GM23338 (cell line): Measurements from ENCODE around the gene STK39. TPM values are rescaled to one million over a fixed set of nuclear protein-coding genes. Genes with fewer than 3 reads are reported as not detected.

Experiments
- ATAC-seq: fragments of 200-7000 bp; cut with Tn5 transposase; 3 replicates; pipeline ENCODE4 v1.9.1; 2020
- DNase-seq: peaks from one replicate; pipeline ENCODE4 v3.0.0-alpha.2; 2015; ENCODE audit warnings: low spot score
- H2AFZ ChIP-seq: fragments of 200-600 bp; sonication (generic); 2 replicates; pipeline ENCODE4 v1.8.0; 2016; ENCODE audit warnings: antibody characterized with exemption, mild to moderate bottlenecking, moderate library complexity
- H3F3A ChIP-seq: fragments of 200-600 bp; sonication (generic); replicated peaks from 2 replicates; pipeline ENCODE4 v1.8.0; 2017; ENCODE audit warnings: antibody characterized with exemption, mixed run types, low read depth
- H3K27ac ChIP-seq: fragments of 200-600 bp; sonication (generic); 2 replicates; pipeline ENCODE4 v1.6.1; 2016; ENCODE audit warnings: low read depth
- H3K27me3 ChIP-seq: fragments of 200-600 bp; sonication (generic); 2 replicates; pipeline ENCODE4 v1.8.0; 2016; ENCODE audit warnings: mild to moderate bottlenecking, mixed run types, moderate library complexity; ENCODE audit not compliant: insufficient read depth
- H3K36me3 ChIP-seq: fragments of 200-600 bp; sonication (generic); 2 replicates; pipeline ENCODE4 v1.8.0; 2016; ENCODE audit warnings: mild to moderate bottlenecking; ENCODE audit not compliant: insufficient read depth
- H3K4me1 ChIP-seq: fragments of 200-600 bp; sonication (generic); 2 replicates; pipeline ENCODE4 v1.8.0; 2016; ENCODE audit warnings: mild to moderate bottlenecking, moderate library complexity; ENCODE audit not compliant: insufficient read depth
- H3K4me2 ChIP-seq: fragments of 200-600 bp; sonication (generic); 2 replicates; pipeline ENCODE4 v1.7.1; 2017; ENCODE audit warnings: mixed run types
- H3K4me3 ChIP-seq: fragments of 200-600 bp; sonication (generic); 2 replicates; pipeline ENCODE4 v1.6.1; 2016; ENCODE audit warnings: mixed run types
- H3K79me2 ChIP-seq: fragments of 200-600 bp; sonication (generic); replicated peaks from 2 replicates; pipeline ENCODE4 v1.8.0; 2017; ENCODE audit warnings: mild to moderate bottlenecking; ENCODE audit not compliant: insufficient read depth
- H3K9me2 ChIP-seq: fragments of 200-600 bp; sonication (generic); 2 replicates; pipeline ENCODE4 v1.8.0; 2017; ENCODE audit not compliant: insufficient read depth
- H4K20me1 ChIP-seq: fragments of 200-600 bp; sonication (generic); replicated peaks from 2 replicates; pipeline ENCODE4 v1.8.0; 2017; ENCODE audit warnings: mild to moderate bottlenecking; ENCODE audit not compliant: insufficient read depth
- H3K27ac Mint-ChIP-seq: 2 replicates; pipeline ENCODE4 v1.8.0; 2020; ENCODE audit warnings: inconsistent platforms, mild to moderate bottlenecking, moderate library complexity, mixed read lengths
- H3K27me3 Mint-ChIP-seq: 3 replicates; pipeline ENCODE4 v1.8.0; 2022; ENCODE audit warnings: low read depth, mild to moderate bottlenecking, moderate library complexity, mixed read lengths, inconsistent platforms; ENCODE audit not compliant: insufficient read depth, poor library complexity
- H3K36me3 Mint-ChIP-seq: 3 replicates; pipeline ENCODE4 v1.8.0; 2021; ENCODE audit warnings: low read depth, mild to moderate bottlenecking, inconsistent platforms, moderate library complexity, mixed read lengths
- H3K4me1 Mint-ChIP-seq: 3 replicates; pipeline ENCODE4 v1.8.0; 2020; ENCODE audit warnings: mild to moderate bottlenecking, inconsistent platforms, mixed read lengths
- H3K4me3 Mint-ChIP-seq: 3 replicates; pipeline ENCODE4 v1.8.0; 2021; ENCODE audit warnings: moderate library complexity, mild to moderate bottlenecking, inconsistent platforms, mixed read lengths
- H3K9me3 Mint-ChIP-seq: 3 replicates; pipeline ENCODE4 v1.8.0; 2020; ENCODE audit warnings: moderate library complexity, mild to moderate bottlenecking, inconsistent platforms, mixed read lengths
- CREB1 ChIP-seq: fragments of 250-450 bp; sonication (Bioruptor Pico); IDR thresholded peaks from 2 replicates; pipeline ENCODE4 v1.5.0; 2020; ENCODE audit warnings: low read depth, mild to moderate bottlenecking, moderate library complexity
- EZH2 ChIP-seq: fragments of 200-600 bp; sonication (generic); IDR thresholded peaks from one replicate; pipeline ENCODE4 v1.8.0; 2017; ENCODE audit warnings: antibody characterized with exemption, mild to moderate bottlenecking, low read depth; ENCODE audit not compliant: unreplicated experiment
- EZH2phosphoT487 ChIP-seq: fragments of 200-600 bp; sonication (generic); IDR thresholded peaks from one replicate; pipeline ENCODE4 v1.8.1; 2018; ENCODE audit warnings: antibody characterized with exemption; ENCODE audit not compliant: unreplicated experiment
- NANOG ChIP-seq: IDR thresholded peaks from 2 replicates; pipeline ENCODE4 v1.6.1; 2016; ENCODE audit warnings: antibody characterized with exemption, borderline replicate concordance
- POLR2AphosphoS5 ChIP-seq: IDR thresholded peaks from 2 replicates; pipeline ENCODE4 v1.6.1; 2016; ENCODE audit warnings: antibody characterized with exemption, low read depth
- STAT1 ChIP-seq: IDR thresholded peaks from one replicate; pipeline ENCODE4 v1.6.1; 2016; ENCODE audit warnings: antibody characterized with exemption; ENCODE audit not compliant: unreplicated experiment
- ZNF114 ChIP-seq: fragments of 250-450 bp; sonication (Bioruptor Pico); IDR thresholded peaks from 2 replicates; pipeline ENCODE4 v1.5.0; 2020; ENCODE audit warnings: mild to moderate bottlenecking, moderate library complexity
- ZNF331 ChIP-seq: fragments of 250-450 bp; sonication (Bioruptor Pico); IDR thresholded peaks from 2 replicates; pipeline ENCODE4 v1.5.0; 2020; ENCODE audit warnings: low read depth, mild to moderate bottlenecking, moderate library complexity
- polyA plus RNA-seq: library from polyadenylated mRNA; unstranded; fragments of >200 nt; fragmentation: Nextera tagmentation; extraction: Ambion mirVana; gene quantifications from 2 replicates; pipeline ENCODE4 v1.2.1, GENCODE V29; 2016
- total RNA-seq: library from RNA; depleted of rRNA; stranded (reverse); fragments of >200 nt; shearing (Covaris generic); gene quantifications from 2 replicates; pipeline ENCODE4 v1.2.3, GENCODE V29; 2014
- TF ChIP-seq, protein P1 (sequence below): IDR thresholded peaks from one replicate; pipeline ENCODE4 v1.6.1; 2018; ENCODE audit warnings: antibody characterized with exemption; ENCODE audit not compliant: unreplicated experiment

STK39 gene
- total and polyA plus RNA-seq, 2 experiments from 2014 or later: 9.5 to 16.9 TPM

DNA sequence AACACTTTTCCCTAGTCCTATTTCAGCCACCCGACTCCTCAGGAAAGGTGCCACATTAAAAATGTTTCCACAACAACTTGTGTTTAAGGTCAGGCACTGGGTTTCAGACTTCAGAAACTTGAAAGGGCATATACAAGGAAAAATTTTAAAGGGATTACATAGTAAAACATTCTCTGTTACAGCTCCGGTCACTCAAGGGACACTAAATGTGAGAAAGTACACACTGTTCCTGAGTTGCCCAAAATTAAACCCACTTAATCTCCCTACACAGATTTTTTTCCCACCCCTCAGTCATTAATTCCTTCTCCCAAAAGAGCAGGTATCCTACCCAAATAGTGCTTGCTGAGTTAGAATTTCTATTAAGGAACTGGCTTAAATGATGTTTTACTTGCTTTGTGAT lies 14.2 kb downstream of the STK39 start:
- no peak for TF ChIP-seq STAT1
- TF ChIP-seq POLR2AphosphoS5: no peak
- TF ChIP-seq CREB1 (CRISPR knock-in tag): no peak
- no peak for TF ChIP-seq EZH2
- TF ChIP-seq, protein P1, sequence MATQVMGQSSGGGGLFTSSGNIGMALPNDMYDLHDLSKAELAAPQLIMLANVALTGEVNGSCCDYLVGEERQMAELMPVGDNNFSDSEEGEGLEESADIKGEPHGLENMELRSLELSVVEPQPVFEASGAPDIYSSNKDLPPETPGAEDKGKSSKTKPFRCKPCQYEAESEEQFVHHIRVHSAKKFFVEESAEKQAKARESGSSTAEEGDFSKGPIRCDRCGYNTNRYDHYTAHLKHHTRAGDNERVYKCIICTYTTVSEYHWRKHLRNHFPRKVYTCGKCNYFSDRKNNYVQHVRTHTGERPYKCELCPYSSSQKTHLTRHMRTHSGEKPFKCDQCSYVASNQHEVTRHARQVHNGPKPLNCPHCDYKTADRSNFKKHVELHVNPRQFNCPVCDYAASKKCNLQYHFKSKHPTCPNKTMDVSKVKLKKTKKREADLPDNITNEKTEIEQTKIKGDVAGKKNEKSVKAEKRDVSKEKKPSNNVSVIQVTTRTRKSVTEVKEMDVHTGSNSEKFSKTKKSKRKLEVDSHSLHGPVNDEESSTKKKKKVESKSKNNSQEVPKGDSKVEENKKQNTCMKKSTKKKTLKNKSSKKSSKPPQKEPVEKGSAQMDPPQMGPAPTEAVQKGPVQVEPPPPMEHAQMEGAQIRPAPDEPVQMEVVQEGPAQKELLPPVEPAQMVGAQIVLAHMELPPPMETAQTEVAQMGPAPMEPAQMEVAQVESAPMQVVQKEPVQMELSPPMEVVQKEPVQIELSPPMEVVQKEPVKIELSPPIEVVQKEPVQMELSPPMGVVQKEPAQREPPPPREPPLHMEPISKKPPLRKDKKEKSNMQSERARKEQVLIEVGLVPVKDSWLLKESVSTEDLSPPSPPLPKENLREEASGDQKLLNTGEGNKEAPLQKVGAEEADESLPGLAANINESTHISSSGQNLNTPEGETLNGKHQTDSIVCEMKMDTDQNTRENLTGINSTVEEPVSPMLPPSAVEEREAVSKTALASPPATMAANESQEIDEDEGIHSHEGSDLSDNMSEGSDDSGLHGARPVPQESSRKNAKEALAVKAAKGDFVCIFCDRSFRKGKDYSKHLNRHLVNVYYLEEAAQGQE: no peak
- TF ChIP-seq EZH2phosphoT487: no peak
- no peak for TF ChIP-seq NANOG
- DNase-seq (no peak), ATAC-seq (no peak)
- Histone ChIP-seq H3F3A (no peaks in the 10 kb centered on the region), H3K27ac (no peak overlapping the region), H3K4me1 (no peaks in the 10 kb centered on the region), H4K20me1 (no peaks in the 10 kb centered on the region), H3K4me3 (no peak overlapping the region), H3K27me3 (no peaks in the 10 kb centered on the region), H3K36me3 (no peaks in the 10 kb centered on the region), H3K4me2 (no peak overlapping the region), H2AFZ (no peak overlapping the region), H3K9me2 (no peaks in the 10 kb centered on the region), H3K79me2 (no peaks in the 10 kb centered on the region)
- Mint-ChIP-seq H3K4me3 (no peak overlapping the region), H3K4me1 (no peaks in the 10 kb centered on the region), H3K27ac (no peak overlapping the region), H3K36me3 (peaks cover 11% of the 10 kb centered on the region; the same call in 2 of the 3 replicates), H3K27me3 (peaks cover 1% of the 10 kb centered on the region), H3K9me3 (peaks cover 3% of the 10 kb centered on the region; the same call in 2 of the 3 replicates)

GRCh38 chr2:168231609-168232241 lies 15.7 kb downstream of the STK39 start:
- H3K36me3 Mint-ChIP-seq: peaks cover 11% of the 10 kb centered on the region; the same call in 2 of the 3 replicates
- H3K9me3 Mint-ChIP-seq: peaks cover 3% of the 10 kb centered on the region; the same call in 2 of the 3 replicates
- no peaks in the 10 kb centered on the region; the same call in 1 of the 2 replicates for H3K79me2 ChIP-seq
- H2AFZ ChIP-seq: no peak overlapping the region
- no peaks in the 10 kb centered on the region for H3K4me1 ChIP-seq
- H3K9me2 ChIP-seq: no peaks in the 10 kb centered on the region
- H3K4me1 Mint-ChIP-seq: no peaks in the 10 kb centered on the region
- no peak overlapping the region for H3K4me3 Mint-ChIP-seq
- no peak overlapping the region for H3K27ac Mint-ChIP-seq
- H3K36me3 ChIP-seq: no peaks in the 10 kb centered on the region
- H3K27me3 ChIP-seq: no peaks in the 10 kb centered on the region
- no peak overlapping the region for H3K4me3 ChIP-seq
- ATAC-seq (no peak), DNase-seq (no peak)
- H3K4me2 ChIP-seq: no peak overlapping the region
- no peak for TF ChIP-seq EZH2
- TF ChIP-seq NANOG: no peak
- TF ChIP-seq ZNF331 (CRISPR knock-in tag): no peak
- no peak for TF ChIP-seq ZNF114 (CRISPR knock-in tag)
- H3K27me3 Mint-ChIP-seq: peaks cover 3% of the 10 kb centered on the region
- H4K20me1 ChIP-seq: no peaks in the 10 kb centered on the region
- no peak overlapping the region for H3K27ac ChIP-seq
- no peaks in the 10 kb centered on the region for H3F3A ChIP-seq
